NCI-H2107 treated with DMSO at 0.1 percent for 48 hours (cell line): ENCODE results near the gene GRIK4.
"Not testable (repeated sequence)": the region's sequence is repeated elsewhere in the genome, so short reads cannot be mapped to it uniquely, and the experiment has no call there.

Experiments
- DNase-seq: peaks from one replicate; lab custom pipeline; 2025; ENCODE audit not compliant: unreplicated experiment; lab: John Stamatoyannopoulos, UW

The GRIK4 gene, protein sequence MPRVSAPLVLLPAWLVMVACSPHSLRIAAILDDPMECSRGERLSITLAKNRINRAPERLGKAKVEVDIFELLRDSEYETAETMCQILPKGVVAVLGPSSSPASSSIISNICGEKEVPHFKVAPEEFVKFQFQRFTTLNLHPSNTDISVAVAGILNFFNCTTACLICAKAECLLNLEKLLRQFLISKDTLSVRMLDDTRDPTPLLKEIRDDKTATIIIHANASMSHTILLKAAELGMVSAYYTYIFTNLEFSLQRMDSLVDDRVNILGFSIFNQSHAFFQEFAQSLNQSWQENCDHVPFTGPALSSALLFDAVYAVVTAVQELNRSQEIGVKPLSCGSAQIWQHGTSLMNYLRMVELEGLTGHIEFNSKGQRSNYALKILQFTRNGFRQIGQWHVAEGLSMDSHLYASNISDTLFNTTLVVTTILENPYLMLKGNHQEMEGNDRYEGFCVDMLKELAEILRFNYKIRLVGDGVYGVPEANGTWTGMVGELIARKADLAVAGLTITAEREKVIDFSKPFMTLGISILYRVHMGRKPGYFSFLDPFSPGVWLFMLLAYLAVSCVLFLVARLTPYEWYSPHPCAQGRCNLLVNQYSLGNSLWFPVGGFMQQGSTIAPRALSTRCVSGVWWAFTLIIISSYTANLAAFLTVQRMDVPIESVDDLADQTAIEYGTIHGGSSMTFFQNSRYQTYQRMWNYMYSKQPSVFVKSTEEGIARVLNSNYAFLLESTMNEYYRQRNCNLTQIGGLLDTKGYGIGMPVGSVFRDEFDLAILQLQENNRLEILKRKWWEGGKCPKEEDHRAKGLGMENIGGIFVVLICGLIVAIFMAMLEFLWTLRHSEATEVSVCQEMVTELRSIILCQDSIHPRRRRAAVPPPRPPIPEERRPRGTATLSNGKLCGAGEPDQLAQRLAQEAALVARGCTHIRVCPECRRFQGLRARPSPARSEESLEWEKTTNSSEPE

GRCh38 chr11:120511116-120511819 lies at the start of gene GRIK4:
Gene GRIK4 (plus strand): TSS chr11:120511748. CDS start chr11:120660319, 148,571 bp downstream.
- peak; percentile 55 for DNase-seq

GRCh38 chr11:120462825-120463224 lies 48.7 kb upstream of the GRIK4 start:
- no peak for DNase-seq

GRCh38 chr11:120465921-120466534 lies 45.5 kb upstream of the GRIK4 start:
- DNase-seq: no peak

GRCh38 chr11:120467627-120468026 lies 43.9 kb upstream of the GRIK4 start:
- no peak for DNase-seq

GRCh38 chr11:120471131-120471530 lies 40.4 kb upstream of the GRIK4 start:
- DNase-seq: no peak

- DNase-seq: no peak
Measured at GRCh38 chr11:120471994-120472393, 39.6 kb upstream of the GRIK4 start.

GRCh38 chr11:120473503-120473902 lies 38.0 kb upstream of the GRIK4 start:
- no peak for DNase-seq

- no peak for DNase-seq
Measured at GRCh38 chr11:120482149-120482548, 29.4 kb upstream of the GRIK4 start.

GRCh38 chr11:120484722-120485121 lies 26.8 kb upstream of the GRIK4 start:
- no peak for DNase-seq

GRCh38 chr11:120486138-120486537 lies 25.4 kb upstream of the GRIK4 start:
- no peak for DNase-seq

DNA sequence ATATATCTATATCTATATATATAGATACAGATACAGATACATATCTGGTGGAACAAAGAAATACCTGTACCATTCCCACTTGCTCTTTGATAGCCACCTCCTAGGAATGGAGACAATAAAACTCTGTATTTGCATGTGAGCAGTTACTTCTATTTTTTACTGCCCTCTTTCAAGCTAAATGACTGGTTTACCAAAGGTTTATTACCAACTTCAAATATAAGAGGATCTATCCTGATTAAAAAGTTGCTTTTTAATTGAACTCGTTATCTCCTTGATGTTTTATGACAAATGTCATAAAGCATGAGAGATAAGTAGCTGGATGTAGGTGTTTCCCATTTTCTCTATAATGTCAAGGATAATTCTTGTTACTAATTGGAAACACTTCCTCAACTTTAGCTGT lies 21.7 kb upstream of the GRIK4 start:
- no peak for DNase-seq

- no peak for DNase-seq
Measured at GRCh38 chr11:120492486-120492885, 19.1 kb upstream of the GRIK4 start.

DNA sequence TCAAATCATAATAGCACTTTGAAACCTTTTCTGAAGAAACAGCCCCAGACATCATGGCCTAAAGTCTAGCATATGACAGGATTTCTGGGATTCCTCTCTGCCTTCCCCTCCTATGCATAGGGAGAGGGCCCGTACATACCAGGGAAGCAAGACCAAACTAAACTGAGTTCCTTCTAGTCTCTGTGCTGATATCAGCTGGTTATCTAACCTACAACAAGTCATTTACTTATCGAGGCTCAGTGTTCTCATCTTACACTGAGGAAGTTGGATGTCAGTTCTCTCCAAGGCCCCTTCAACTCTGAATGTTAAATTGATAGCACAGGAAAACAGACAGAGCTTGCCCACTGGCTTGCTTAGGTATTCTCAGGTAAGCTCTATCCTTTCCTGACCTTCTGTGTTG lies 17.0 kb upstream of the GRIK4 start:
- DNase-seq: no peak

DNA sequence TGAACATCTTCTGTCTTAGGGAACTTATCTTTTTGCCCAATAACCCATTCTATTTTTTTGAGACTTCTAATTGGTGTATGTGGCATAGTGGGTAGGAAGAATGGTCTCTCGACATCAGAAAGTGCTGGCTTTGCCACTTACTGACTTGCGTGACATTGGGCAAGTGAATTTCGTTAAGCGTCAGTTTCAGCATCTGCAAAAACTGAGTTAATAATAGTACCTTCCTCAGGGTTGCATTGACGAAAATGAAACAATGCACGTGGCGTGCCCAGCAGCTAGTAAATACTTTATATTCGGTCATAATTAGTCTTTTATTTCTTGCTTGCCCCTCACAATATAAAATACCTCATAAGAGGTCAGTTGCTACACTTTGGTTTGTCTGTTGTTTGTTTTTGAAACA lies 12.5 kb upstream of the GRIK4 start:
- no peak for DNase-seq

- no peak for DNase-seq
Measured at GRCh38 chr11:120499859-120500258, 11.7 kb upstream of the GRIK4 start.

DNA sequence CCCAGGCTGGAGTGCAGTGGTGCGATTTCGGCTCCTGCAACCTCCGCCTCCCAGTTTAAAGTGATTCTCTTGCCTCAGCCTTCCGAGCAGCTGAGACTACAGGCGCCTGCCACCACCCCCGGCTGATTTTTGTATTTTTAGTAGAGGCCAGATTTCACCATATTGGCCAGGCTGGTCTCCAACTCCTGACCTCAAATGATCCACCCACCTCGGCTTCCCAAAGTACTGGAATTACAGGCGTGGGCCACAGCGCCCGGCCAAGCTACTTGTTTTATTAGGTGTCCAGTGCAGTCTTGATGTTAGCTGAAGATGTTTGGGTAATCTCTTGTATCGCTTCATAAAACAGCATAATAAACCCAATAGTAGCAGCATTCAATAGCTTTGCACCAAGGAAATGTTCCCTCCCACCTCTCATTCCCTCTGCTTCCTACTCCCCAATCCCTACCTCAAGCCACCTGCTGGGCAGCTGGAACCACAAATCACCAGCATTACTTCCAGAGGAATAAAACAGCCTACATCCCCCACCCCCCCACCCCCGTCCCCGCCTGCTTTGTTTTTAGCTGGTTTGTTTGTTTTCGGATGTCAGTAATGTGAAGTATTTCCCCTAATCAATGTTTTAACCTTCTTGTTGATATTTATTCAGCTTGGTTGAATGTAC lies 11.0 kb upstream of the GRIK4 start:
- DNase-seq: no peak

- DNase-seq: no peak
Measured at GRCh38 chr11:120501440-120501839, 10.1 kb upstream of the GRIK4 start.

DNA sequence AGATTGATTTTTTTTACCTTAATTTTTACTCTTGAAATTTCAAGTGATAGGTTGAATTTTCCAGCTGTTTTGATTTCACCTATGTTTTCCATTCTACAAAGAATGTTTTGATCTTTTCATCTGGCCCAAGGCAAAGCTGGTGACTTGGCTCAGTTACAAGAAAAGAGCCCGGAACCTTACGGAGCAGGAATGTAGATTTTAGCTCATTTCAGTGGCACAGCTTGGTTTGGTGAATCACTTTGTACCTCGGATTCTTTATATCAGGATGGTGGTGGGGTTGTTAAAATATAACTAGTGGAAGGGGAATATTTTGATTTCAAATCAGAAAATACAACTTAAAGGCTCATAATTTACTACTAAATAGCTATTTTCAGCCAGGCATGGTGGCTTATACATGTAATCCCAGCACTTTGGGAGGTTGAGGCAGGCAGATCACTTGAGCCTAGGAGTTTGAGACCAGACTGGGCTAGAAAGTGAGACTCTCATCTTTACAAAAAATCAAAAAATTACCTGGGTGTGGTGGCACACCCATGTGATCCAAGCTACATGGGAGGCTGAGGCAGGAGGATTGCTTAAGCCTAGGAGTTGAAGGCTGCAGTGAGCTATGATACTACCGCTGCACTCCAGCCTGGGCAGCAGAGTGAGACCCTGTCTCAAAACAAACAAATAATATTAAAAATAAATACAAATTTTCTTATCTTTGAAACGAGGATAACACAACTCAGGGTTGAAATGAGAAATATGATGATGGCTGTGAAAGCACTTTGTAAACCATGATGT lies 9.4 kb upstream of the GRIK4 start:
- no peak for DNase-seq

- DNase-seq: not testable (repeated sequence)
Measured at GRCh38 chr11:120503529-120503928, 8.0 kb upstream of the GRIK4 start.
